HUDEP-2 (cell line): ENCODE results near the gene CORO1A.
"Not testable (repeated sequence)": the region's sequence is repeated elsewhere in the genome, so short reads cannot be mapped to it uniquely, and the experiment has no call there.

Source experiments
- DNase-seq, 76 experiments: peaks; one replicate each; lab custom pipeline; 2025; ENCODE audit not compliant: unreplicated experiment in 76 of 76; lab: John Stamatoyannopoulos, UW

CORO1A gene

GRCh38 chr16:30199049-30199448 lies 15.6 kb downstream of the CORO1A start, which contains the start of gene SULT1A3:
TSS of gene SULT1A3 (plus strand) at chr16:30199255. CDS start at chr16:30200729, 1,474 bp downstream.
- DNase-seq = not testable (repeated sequence)

GRCh38 chr16:30199608-30200343 lies 16.4 kb downstream of the CORO1A start:
- not testable (repeated sequence) for DNase-seq

GRCh38 chr16:30205541-30206236 lies 22.3 kb downstream of the CORO1A start:
- not testable (repeated sequence) for DNase-seq

- not testable (repeated sequence) for DNase-seq
These were observed 22.9 kb downstream of the CORO1A start for GRCh38 chr16:30206252-30206651.

- not testable (repeated sequence) for DNase-seq
These were observed 23.8 kb downstream of the CORO1A start for GRCh38 chr16:30207063-30207704.

GRCh38 chr16:30209032-30209431 lies 25.6 kb downstream of the CORO1A start:
- DNase-seq = not testable (repeated sequence)

GRCh38 chr16:30211414-30211813 lies 28.0 kb downstream of the CORO1A start:
- not testable (repeated sequence) for DNase-seq

- DNase-seq = not testable (repeated sequence)
These were observed 33.7 kb downstream of the CORO1A start for GRCh38 chr16:30217082-30217481.
